Pancreas (tissue), 10 donors: ENCODE measurements around the gene MRPS34. TPM values are rescaled to one million over a fixed set of nuclear protein-coding genes. Genes with fewer than 3 reads are reported as not detected.
A peak's percentile ranks its signal among the peaks of the same experiment; 100 is the strongest.

Experiments used
- ATAC-seq, 4 donors: fragments of 200-7000 bp; cut with Tn5 transposase; one replicate each; pipeline versions ENCODE4 v1.8.0 to v1.9.1; 2020; ENCODE audit warnings: mild to moderate bottlenecking in 4 of 4, moderate library complexity in 4 of 4
- DNase-seq, 6 donors: peaks; one replicate each; pipeline ENCODE4 v3.0.0-alpha.2; 2020
- FAIRE-seq: peaks from 2 replicates; lab custom pipeline; 2012; peaks lifted over from hg19 to GRCh38; lab: Jason Lieb, UNC
- H3K27ac ChIP-seq, 4 donors: fragments of 200-600 bp; sonication (generic); 1 replicate in 3 of 4; 2 replicates in 1 of 4; pipeline versions ENCODE4 v1.5.0 to v1.8.0; 2020
- H3K27me3 ChIP-seq, 4 donors: fragments of 200-600 bp; one replicate each; pipeline ENCODE4 v1.8.0; 2021
- H3K36me3 ChIP-seq, 3 donors: fragments of 200-600 bp; sonication (generic) in 1 of 3; one replicate each; pipeline versions ENCODE4 v1.5.0 to v1.8.0; 2020 to 2021
- H3K4me1 ChIP-seq, 3 donors: fragments of 200-600 bp; one replicate each; pipeline ENCODE4 v1.8.0; 2021
- H3K4me3 ChIP-seq, 4 donors: fragments of 200-600 bp; sonication (generic) in 2 of 4; one replicate each; pipeline versions ENCODE4 v1.5.0 to v1.8.0; 2020 to 2021
- H3K9me3 ChIP-seq, 4 donors: fragments of 200-600 bp; one replicate each; pipeline ENCODE4 v1.8.0; 2021
- WGBS, 2 donors: extraction: QIAGEN DNeasy Blood & Tissue Kit; methylation state at CpG; one replicate each; pipeline ENCODE4 v1.1.7; 2013; 5-methylcytosine and 5-hydroxymethylcytosine counted together
- intact Hi-C, 3 donors: fragments of 100-400 bp; cut with DNase I; formaldehyde crosslinking; loops; one replicate each; pipeline versions ENCODE4 v1.11.1 to v1.14.2; 2022
- polyA plus RNA-seq, 2 donors: library from polyadenylated mRNA; stranded (reverse); fragments of 200-250 nt; gene quantifications; one replicate each; pipeline ENCODE4 v1.2.3, GENCODE V29; 2013
- total RNA-seq, 6 donors: library from RNA; stranded (reverse); fragmentation: NEBNext Ultra II Directional in 4 of 6; extraction: Animal tissue kit (Norgen Biotek cat#: 25700) in 4 of 6; gene quantifications; one replicate each; pipeline versions ENCODE4 v1.2.1 to v1.2.4, GENCODE V29; 2021 to 2023
- TF ChIP-seq, protein P1 (sequence below), 4 donors: fragments of 200-600 bp; sonication (generic) in 3 of 4; IDR thresholded peaks; one replicate each; pipeline versions ENCODE4 v1.5.0 to v1.8.0; 2021; ENCODE audit warnings: antibody characterized with exemption in 4 of 4
- donor health status: healthy with polysubstance abuse.
- donor health status: DM: no; HTN: no; CAD: no; lungs with moderate emphysema.
- donor health status: DM: no; HTN: no; CAD: no.
- donor health status: control.
- donor health status: control.
- donor health status: Bipolar disorder and iron deficiency.
- donor health status: DM: yes; HTN: yes; CAD: no.
- donor health status: DM: no; HTN: no; CAD: no.
- donor health status: DM: no; HTN: no; CAD: no.
- donor health status: DM: yes; HTN: yes; CAD: no.

Gene MRPS34
- total and polyA plus RNA-seq, 8 donors = 42.4 to 84.1 (median 58.3) TPM

GRCh38 chr16:1767116-1767994 lies 5.6 kb downstream of the MRPS34 start:
- Histone ChIP-seq H3K36me3 (peaks cover 0 to 48% (median 18%) of the 10 kb centered on the region in 3 donors), H3K27ac (no peak overlapping the region), H3K9me3 (no peaks in the 10 kb centered on the region), H3K4me3 (no peak overlapping the region), H3K27me3 (no peaks in the 10 kb centered on the region), H3K4me1 (peaks cover 0 to 6% (median 0%) of the 10 kb centered on the region in 3 donors)
- no peak for FAIRE-seq
- peak in 1 of 6 donors; percentile 40 for DNase-seq
- intact Hi-C loops = no loop called here
- no peak for ATAC-seq
- WGBS, 2 donors = 92% methylated on average over 42 of the region's 42 CpGs
- TF ChIP-seq, protein P1, sequence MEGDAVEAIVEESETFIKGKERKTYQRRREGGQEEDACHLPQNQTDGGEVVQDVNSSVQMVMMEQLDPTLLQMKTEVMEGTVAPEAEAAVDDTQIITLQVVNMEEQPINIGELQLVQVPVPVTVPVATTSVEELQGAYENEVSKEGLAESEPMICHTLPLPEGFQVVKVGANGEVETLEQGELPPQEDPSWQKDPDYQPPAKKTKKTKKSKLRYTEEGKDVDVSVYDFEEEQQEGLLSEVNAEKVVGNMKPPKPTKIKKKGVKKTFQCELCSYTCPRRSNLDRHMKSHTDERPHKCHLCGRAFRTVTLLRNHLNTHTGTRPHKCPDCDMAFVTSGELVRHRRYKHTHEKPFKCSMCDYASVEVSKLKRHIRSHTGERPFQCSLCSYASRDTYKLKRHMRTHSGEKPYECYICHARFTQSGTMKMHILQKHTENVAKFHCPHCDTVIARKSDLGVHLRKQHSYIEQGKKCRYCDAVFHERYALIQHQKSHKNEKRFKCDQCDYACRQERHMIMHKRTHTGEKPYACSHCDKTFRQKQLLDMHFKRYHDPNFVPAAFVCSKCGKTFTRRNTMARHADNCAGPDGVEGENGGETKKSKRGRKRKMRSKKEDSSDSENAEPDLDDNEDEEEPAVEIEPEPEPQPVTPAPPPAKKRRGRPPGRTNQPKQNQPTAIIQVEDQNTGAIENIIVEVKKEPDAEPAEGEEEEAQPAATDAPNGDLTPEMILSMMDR (IDR thresholded peaks at IDR 0.05) = no peak

- H3K36me3 ChIP-seq = peaks cover 0 to 55% (median 18%) of the 10 kb centered on the region in 3 donors
- intact Hi-C loops = no loop called here
- FAIRE-seq (no peak), ATAC-seq (no peak), DNase-seq (no peak)
- 89 to 90% methylated on average over 18 of the region's 18 CpGs for WGBS, 2 donors
- no peak overlapping the region for H3K27ac ChIP-seq
- H3K27me3 ChIP-seq = no peaks in the 10 kb centered on the region
- TF ChIP-seq, protein P1 (IDR thresholded peaks at IDR 0.05) = no peak
- H3K4me1 ChIP-seq = peaks cover 0 to 6% (median 0%) of the 10 kb centered on the region in 3 donors
- H3K4me3 ChIP-seq = no peak overlapping the region
- no peaks in the 10 kb centered on the region for H3K9me3 ChIP-seq
Observed at GRCh38 chr16:1766701-1767100, 6.2 kb downstream of the MRPS34 start.

- DNase-seq = no peak
- TF ChIP-seq, protein P1 (IDR thresholded peaks at IDR 0.05) = no peak
- peaks cover 0 to 56% (median 18%) of the 10 kb centered on the region in 3 donors for H3K36me3 ChIP-seq
- 92 to 93% methylated on average over 19 of the region's 19 CpGs for WGBS, 2 donors
- intact Hi-C loops = no loop called here
- H3K4me1 ChIP-seq = peaks cover 0 to 6% (median 0%) of the 10 kb centered on the region in 3 donors
- H3K4me3 ChIP-seq = no peak overlapping the region
- no peak overlapping the region for H3K27ac ChIP-seq
- H3K27me3 ChIP-seq = no peaks in the 10 kb centered on the region
- no peaks in the 10 kb centered on the region for H3K9me3 ChIP-seq
- no peak for FAIRE-seq
- no peak for ATAC-seq
Observed at GRCh38 chr16:1766231-1766630, 6.7 kb downstream of the MRPS34 start.

- no peak overlapping the region for H3K27ac ChIP-seq
- 87 to 91% methylated on average over 22 of the region's 22 CpGs for WGBS, 2 donors
- peaks cover 0 to 6% (median 0%) of the 10 kb centered on the region in 3 donors for H3K4me1 ChIP-seq
- FAIRE-seq = no peak
- intact Hi-C loops = no loop called here
- no peaks in the 10 kb centered on the region for H3K9me3 ChIP-seq
- no peaks in the 10 kb centered on the region for H3K27me3 ChIP-seq
- H3K36me3 ChIP-seq = peaks cover 0 to 59% (median 22%) of the 10 kb centered on the region in 3 donors
- no peak for DNase-seq
- H3K4me3 ChIP-seq = no peak overlapping the region
- no peak for ATAC-seq
- TF ChIP-seq, protein P1 (IDR thresholded peaks at IDR 0.05) = no peak
Observed at GRCh38 chr16:1765826-1766225, 7.1 kb downstream of the MRPS34 start.

GRCh38 chr16:1764971-1765370 lies 8.0 kb downstream of the MRPS34 start:
- H3K27ac ChIP-seq = no peak overlapping the region
- intact Hi-C loops = no loop called here
- H3K9me3 ChIP-seq = no peaks in the 10 kb centered on the region
- DNase-seq (no peak), FAIRE-seq (no peak), ATAC-seq (no peak)
- TF ChIP-seq, protein P1 (IDR thresholded peaks at IDR 0.05) = no peak
- H3K27me3 ChIP-seq = no peaks in the 10 kb centered on the region
- 90 to 93% methylated on average over 20 to 21 of the region's 21 CpGs for WGBS, 2 donors
- H3K4me3 ChIP-seq = no peak overlapping the region
- H3K4me1 ChIP-seq = no peaks in the 10 kb centered on the region
- peaks cover 0 to 64% (median 27%) of the 10 kb centered on the region in 3 donors for H3K36me3 ChIP-seq
